Measurements from ENCODE around the gene GAN. TPM values are rescaled to one million over a fixed set of nuclear protein-coding genes. Genes with fewer than 3 reads are reported as not detected.

The GAN gene
- total and polyA plus RNA-seq, 2 donors (not counting 1 experiment from before 2014, with no cell fraction given), result 0.79 to 6.9 TPM

- peaks cover 0 to 3% (median 0%) of the 10 kb centered on the region in 4 experiments for H3K27me3 ChIP-seq (replicated peaks in 1 of 4; ENCODE audit: control extremely low read depth in 1 of 4, control insufficient read depth in 3 of 4, insufficient read depth in 4 of 4, low read length in 3 of 4)
- H3K27ac Mint-ChIP-seq, result no peak overlapping the region
- ATAC-seq (ENCODE audit: low read depth) (no peak), DNase-seq (no peak)
- no peaks in the 10 kb centered on the region for H3K4me1 ChIP-seq (ENCODE audit: control insufficient read depth in 2 of 2, insufficient read depth in 2 of 2, low read length in 2 of 2)
- POLR2A ChIA-PET, result no interaction called here
- H4K20me1 ChIP-seq (ENCODE audit: control insufficient read depth, insufficient read depth, low read length, poor library complexity, severe bottlenecking), result no peaks in the 10 kb centered on the region
- H3K4me3 Mint-ChIP-seq, result no peak overlapping the region
- peaks cover 9% of the 10 kb centered on the region for H3K27me3 Mint-ChIP-seq
- TF ChIP-seq CTCF (IDR thresholded peaks at IDR 0.05) (no peak), EZH2 (IDR thresholded peaks at IDR 0.05; ENCODE audit: borderline replicate concordance, insufficient read depth, low read depth, low read length, poor library complexity, severe bottlenecking) (no peak)
- no peaks in the 10 kb centered on the region for H3K36me3 ChIP-seq (replicated peaks in 1 of 2; ENCODE audit: control extremely low read depth in 1 of 2, control insufficient read depth in 1 of 2, extremely low read depth in 1 of 2, insufficient read depth in 2 of 2, low read length in 1 of 2)
- H3K27ac ChIP-seq (ENCODE audit: low read length in 2 of 2), result no peak overlapping the region
- H3K4me1 Mint-ChIP-seq, result no peaks in the 10 kb centered on the region
- H3K79me2 ChIP-seq (ENCODE audit: control insufficient read depth, insufficient read depth, low read length), result no peaks in the 10 kb centered on the region
- H3K9ac ChIP-seq (ENCODE audit: low read length), result no peak overlapping the region
- WGBS (ENCODE audit: insufficient coverage), result 94% methylated on average over 2 of the region's 2 CpGs
- H3K9me3 Mint-ChIP-seq (ENCODE audit: insufficient read depth), result no peaks in the 10 kb centered on the region
- no peak overlapping the region for H3K4me2 ChIP-seq (replicated peaks; ENCODE audit: low read depth, low read length, poor library complexity, severe bottlenecking)
- H3K9me3 ChIP-seq (ENCODE audit: control extremely low read depth in 1 of 3, control insufficient read depth in 2 of 3, insufficient read depth in 1 of 3, low read length in 2 of 3), result peaks cover 0 to 6% (median 0%) of the 10 kb centered on the region in 3 donors
- intact Hi-C loops (cut with micrococcal nuclease), result no loop called here
- no peak overlapping the region for H3K4me3 ChIP-seq (ENCODE audit: control extremely low read depth in 1 of 5, extremely low read depth in 1 of 5, insufficient read depth in 1 of 5, low read depth in 2 of 5, low read length in 4 of 5)
- CTCF ChIA-PET, result no interaction called here
- no peak overlapping the region for H2AFZ ChIP-seq (ENCODE audit: insufficient read depth, low read depth, low read length, poor library complexity, severe bottlenecking)
Measured at GRCh38 chr16:81265052-81265451, 49.7 kb upstream of the GAN start.

- Mint-ChIP-seq H3K27ac (no peak overlapping the region), H3K4me1 (no peaks in the 10 kb centered on the region), H3K4me3 (no peak overlapping the region), H3K27me3 (peaks cover 9% of the 10 kb centered on the region), H3K9me3 (ENCODE audit: insufficient read depth) (no peaks in the 10 kb centered on the region)
- 87% methylated on average over 5 of the region's 5 CpGs for WGBS (ENCODE audit: insufficient coverage)
- H3K9ac ChIP-seq (ENCODE audit: low read length), result no peak overlapping the region
- H3K27ac ChIP-seq (ENCODE audit: low read length in 2 of 2), result no peak overlapping the region
- intact Hi-C loops (cut with micrococcal nuclease), result no loop called here
- H2AFZ ChIP-seq (ENCODE audit: insufficient read depth, low read depth, low read length, poor library complexity, severe bottlenecking), result no peak overlapping the region
- ATAC-seq (ENCODE audit: low read depth) (no peak), DNase-seq (no peak)
- no peak for TF ChIP-seq CTCF (IDR thresholded peaks at IDR 0.05)
- no peak for TF ChIP-seq EZH2 (IDR thresholded peaks at IDR 0.05; ENCODE audit: borderline replicate concordance, insufficient read depth, low read depth, low read length, poor library complexity, severe bottlenecking)
- H3K4me3 ChIP-seq (ENCODE audit: control extremely low read depth in 1 of 5, extremely low read depth in 1 of 5, insufficient read depth in 1 of 5, low read depth in 2 of 5, low read length in 4 of 5), result no peak overlapping the region
- H3K27me3 ChIP-seq (replicated peaks in 1 of 4; ENCODE audit: control extremely low read depth in 1 of 4, control insufficient read depth in 3 of 4, insufficient read depth in 4 of 4, low read length in 3 of 4), result peaks cover 0 to 3% (median 0%) of the 10 kb centered on the region in 4 experiments
- H3K79me2 ChIP-seq (ENCODE audit: control insufficient read depth, insufficient read depth, low read length), result no peaks in the 10 kb centered on the region
- POLR2A ChIA-PET, result no interaction called here
- no peaks in the 10 kb centered on the region for H3K36me3 ChIP-seq (replicated peaks in 1 of 2; ENCODE audit: control extremely low read depth in 1 of 2, control insufficient read depth in 1 of 2, extremely low read depth in 1 of 2, insufficient read depth in 2 of 2, low read length in 1 of 2)
- H3K4me1 ChIP-seq (ENCODE audit: control insufficient read depth in 2 of 2, insufficient read depth in 2 of 2, low read length in 2 of 2), result no peaks in the 10 kb centered on the region
- H3K4me2 ChIP-seq (replicated peaks; ENCODE audit: low read depth, low read length, poor library complexity, severe bottlenecking), result no peak overlapping the region
- H3K9me3 ChIP-seq (ENCODE audit: control extremely low read depth in 1 of 3, control insufficient read depth in 2 of 3, insufficient read depth in 1 of 3, low read length in 2 of 3), result peaks cover 0 to 6% (median 0%) of the 10 kb centered on the region in 3 donors
- H4K20me1 ChIP-seq (ENCODE audit: control insufficient read depth, insufficient read depth, low read length, poor library complexity, severe bottlenecking), result no peaks in the 10 kb centered on the region
- CTCF ChIA-PET, result no interaction called here
Measured at GRCh38 chr16:81265658-81266451, 48.9 kb upstream of the GAN start.
